ENCODE data around the gene DDI1. TPM values are rescaled to one million over a fixed set of nuclear protein-coding genes. Genes with fewer than 3 reads are reported as not detected.
A peak's percentile ranks its signal among the peaks of the same experiment; 100 is the strongest.

The DDI1 gene
- polyA plus RNA-seq, 1 donor = not detected

- no peak overlapping the region for H3K4me3 ChIP-seq (ENCODE audit: low read length)
- no peaks in the 10 kb centered on the region for H3K27me3 ChIP-seq (ENCODE audit: control insufficient read depth, insufficient read depth, low read length)
- WGBS (ENCODE audit: insufficient coverage, low lambda C conversion rate) = 100% methylated on average over 1 of the region's 3 CpGs
- H3K36me3 ChIP-seq (ENCODE audit: control insufficient read depth, insufficient read depth, low read length) = no peaks in the 10 kb centered on the region
- H3K4me1 ChIP-seq (ENCODE audit: control insufficient read depth, insufficient read depth, low read length) = no peaks in the 10 kb centered on the region
- H3K27ac ChIP-seq (ENCODE audit: low read length) = no peak overlapping the region
- no peak for DNase-seq
- no peaks in the 10 kb centered on the region for H3K9me3 ChIP-seq (ENCODE audit: control insufficient read depth, low read depth, low read length)
Measured at GRCh38 chr11:104001561-104002056, 34.8 kb upstream of the DDI1 start.

GRCh38 chr11:104003491-104003890, 32.9 kb upstream of the DDI1 start:
- no peak overlapping the region for H3K4me3 ChIP-seq (ENCODE audit: low read length)
- no peaks in the 10 kb centered on the region for H3K4me1 ChIP-seq (ENCODE audit: control insufficient read depth, insufficient read depth, low read length)
- no peaks in the 10 kb centered on the region for H3K27me3 ChIP-seq (ENCODE audit: control insufficient read depth, insufficient read depth, low read length)
- H3K27ac ChIP-seq (ENCODE audit: low read length) = no peak overlapping the region
- no peak for DNase-seq
- H3K9me3 ChIP-seq (ENCODE audit: control insufficient read depth, low read depth, low read length) = no peaks in the 10 kb centered on the region
- no peaks in the 10 kb centered on the region for H3K36me3 ChIP-seq (ENCODE audit: control insufficient read depth, insufficient read depth, low read length)

GRCh38 chr11:104005234-104005855, 31.1 kb upstream of the DDI1 start:
- Histone ChIP-seq H3K27me3 (ENCODE audit: control insufficient read depth, insufficient read depth, low read length) (no peaks in the 10 kb centered on the region), H3K4me1 (ENCODE audit: control insufficient read depth, insufficient read depth, low read length) (no peaks in the 10 kb centered on the region), H3K4me3 (ENCODE audit: low read length) (no peak overlapping the region), H3K9me3 (ENCODE audit: control insufficient read depth, low read depth, low read length) (no peaks in the 10 kb centered on the region), H3K36me3 (ENCODE audit: control insufficient read depth, insufficient read depth, low read length) (no peaks in the 10 kb centered on the region), H3K27ac (ENCODE audit: low read length) (no peak overlapping the region)
- 0% methylated on average over 1 of the region's 2 CpGs for WGBS (ENCODE audit: insufficient coverage, low lambda C conversion rate)
- DNase-seq = peak in 1 of 2 donors; percentile 11

GRCh38 chr11:104009744-104010143, 26.7 kb upstream of the DDI1 start:
- Histone ChIP-seq H3K36me3 (ENCODE audit: control insufficient read depth, insufficient read depth, low read length) (no peaks in the 10 kb centered on the region), H3K4me3 (ENCODE audit: low read length) (no peak overlapping the region), H3K4me1 (ENCODE audit: control insufficient read depth, insufficient read depth, low read length) (no peaks in the 10 kb centered on the region), H3K9me3 (ENCODE audit: control insufficient read depth, low read depth, low read length) (no peaks in the 10 kb centered on the region), H3K27me3 (ENCODE audit: control insufficient read depth, insufficient read depth, low read length) (no peaks in the 10 kb centered on the region), H3K27ac (ENCODE audit: low read length) (no peak overlapping the region)
- DNase-seq = no peak
- WGBS (ENCODE audit: insufficient coverage, low lambda C conversion rate) = no CpG with 5 or more reads among the region's 3 CpGs

GRCh38 chr11:104011044-104011443, 25.4 kb upstream of the DDI1 start:
- no peak for DNase-seq
- Histone ChIP-seq H3K27me3 (ENCODE audit: control insufficient read depth, insufficient read depth, low read length) (no peaks in the 10 kb centered on the region), H3K4me3 (ENCODE audit: low read length) (no peak overlapping the region), H3K9me3 (ENCODE audit: control insufficient read depth, low read depth, low read length) (no peaks in the 10 kb centered on the region), H3K27ac (ENCODE audit: low read length) (no peak overlapping the region), H3K36me3 (ENCODE audit: control insufficient read depth, insufficient read depth, low read length) (no peaks in the 10 kb centered on the region), H3K4me1 (ENCODE audit: control insufficient read depth, insufficient read depth, low read length) (no peaks in the 10 kb centered on the region)
- 88% methylated on average over 1 of the region's 2 CpGs for WGBS (ENCODE audit: insufficient coverage, low lambda C conversion rate)

- Histone ChIP-seq H3K27me3 (ENCODE audit: control insufficient read depth, insufficient read depth, low read length) (no peaks in the 10 kb centered on the region), H3K9me3 (ENCODE audit: control insufficient read depth, low read depth, low read length) (no peaks in the 10 kb centered on the region), H3K4me3 (ENCODE audit: low read length) (no peak overlapping the region), H3K36me3 (ENCODE audit: control insufficient read depth, insufficient read depth, low read length) (no peaks in the 10 kb centered on the region), H3K4me1 (ENCODE audit: control insufficient read depth, insufficient read depth, low read length) (no peaks in the 10 kb centered on the region), H3K27ac (ENCODE audit: low read length) (no peak overlapping the region)
- no peak for DNase-seq
- WGBS (ENCODE audit: insufficient coverage, low lambda C conversion rate) = 57% methylated on average over 1 of the region's 3 CpGs
Measured at GRCh38 chr11:104015649-104016415, 20.6 kb upstream of the DDI1 start.

- Histone ChIP-seq H3K4me1 (ENCODE audit: control insufficient read depth, insufficient read depth, low read length) (no peaks in the 10 kb centered on the region), H3K27me3 (ENCODE audit: control insufficient read depth, insufficient read depth, low read length) (no peaks in the 10 kb centered on the region), H3K27ac (ENCODE audit: low read length) (no peak overlapping the region), H3K4me3 (ENCODE audit: low read length) (no peak overlapping the region), H3K9me3 (ENCODE audit: control insufficient read depth, low read depth, low read length) (no peaks in the 10 kb centered on the region), H3K36me3 (ENCODE audit: control insufficient read depth, insufficient read depth, low read length) (no peaks in the 10 kb centered on the region)
- DNase-seq = no peak
- 100% methylated on average over 1 of the region's 2 CpGs for WGBS (ENCODE audit: insufficient coverage, low lambda C conversion rate)
Measured at GRCh38 chr11:104024572-104024971, 11.9 kb upstream of the DDI1 start.

- Histone ChIP-seq H3K27ac (ENCODE audit: low read length) (no peak overlapping the region), H3K9me3 (ENCODE audit: control insufficient read depth, low read depth, low read length) (peaks cover 2% of the 10 kb centered on the region), H3K4me3 (ENCODE audit: low read length) (no peak overlapping the region), H3K27me3 (ENCODE audit: control insufficient read depth, insufficient read depth, low read length) (no peaks in the 10 kb centered on the region), H3K4me1 (ENCODE audit: control insufficient read depth, insufficient read depth, low read length) (no peaks in the 10 kb centered on the region), H3K36me3 (ENCODE audit: control insufficient read depth, insufficient read depth, low read length) (no peaks in the 10 kb centered on the region)
- peak in 1 of 2 donors; percentile 21 for DNase-seq
- WGBS (ENCODE audit: insufficient coverage, low lambda C conversion rate) = 0% methylated on average over 1 of the region's 3 CpGs
Measured at GRCh38 chr11:104028476-104029263, 7.8 kb upstream of the DDI1 start.

GRCh38 chr11:104033134-104033533, 3.3 kb upstream of the DDI1 start:
- Histone ChIP-seq H3K27ac (ENCODE audit: low read length) (peak overlapping the region; percentile 77), H3K9me3 (ENCODE audit: control insufficient read depth, low read depth, low read length) (peaks cover 11% of the 10 kb centered on the region), H3K36me3 (ENCODE audit: control insufficient read depth, insufficient read depth, low read length) (no peaks in the 10 kb centered on the region), H3K27me3 (ENCODE audit: control insufficient read depth, insufficient read depth, low read length) (no peaks in the 10 kb centered on the region), H3K4me1 (ENCODE audit: control insufficient read depth, insufficient read depth, low read length) (no peaks in the 10 kb centered on the region), H3K4me3 (ENCODE audit: low read length) (no peak overlapping the region)
- peak; percentile 77 to 90 for DNase-seq

GRCh38 chr11:104033561-104033960, 2.9 kb upstream of the DDI1 start:
- Histone ChIP-seq H3K27me3 (ENCODE audit: control insufficient read depth, insufficient read depth, low read length) (no peaks in the 10 kb centered on the region), H3K4me1 (ENCODE audit: control insufficient read depth, insufficient read depth, low read length) (no peaks in the 10 kb centered on the region), H3K27ac (ENCODE audit: low read length) (peak overlapping the region; percentile 77), H3K4me3 (ENCODE audit: low read length) (no peak overlapping the region), H3K9me3 (ENCODE audit: control insufficient read depth, low read depth, low read length) (peaks cover 11% of the 10 kb centered on the region), H3K36me3 (ENCODE audit: control insufficient read depth, insufficient read depth, low read length) (no peaks in the 10 kb centered on the region)
- 38% methylated on average over 1 of the region's 1 CpG for WGBS (ENCODE audit: insufficient coverage, low lambda C conversion rate)
- DNase-seq = peak; percentile 71 to 74
